GM18867 (cell line): Measurements from ENCODE around the gene PSTPIP1.
"Not testable (repeated sequence)": the region's sequence is repeated elsewhere in the genome, so short reads cannot be mapped to it uniquely, and the experiment has no call there.

Experiments used
- ATAC-seq: cut with Tn5 transposase; IDR thresholded peaks from one replicate; pipeline ENCODE4 v1.9.1; 2021; ENCODE audit warnings: mild to moderate bottlenecking, moderate library complexity; ENCODE audit not compliant: unreplicated experiment

PSTPIP1 gene

DNA sequence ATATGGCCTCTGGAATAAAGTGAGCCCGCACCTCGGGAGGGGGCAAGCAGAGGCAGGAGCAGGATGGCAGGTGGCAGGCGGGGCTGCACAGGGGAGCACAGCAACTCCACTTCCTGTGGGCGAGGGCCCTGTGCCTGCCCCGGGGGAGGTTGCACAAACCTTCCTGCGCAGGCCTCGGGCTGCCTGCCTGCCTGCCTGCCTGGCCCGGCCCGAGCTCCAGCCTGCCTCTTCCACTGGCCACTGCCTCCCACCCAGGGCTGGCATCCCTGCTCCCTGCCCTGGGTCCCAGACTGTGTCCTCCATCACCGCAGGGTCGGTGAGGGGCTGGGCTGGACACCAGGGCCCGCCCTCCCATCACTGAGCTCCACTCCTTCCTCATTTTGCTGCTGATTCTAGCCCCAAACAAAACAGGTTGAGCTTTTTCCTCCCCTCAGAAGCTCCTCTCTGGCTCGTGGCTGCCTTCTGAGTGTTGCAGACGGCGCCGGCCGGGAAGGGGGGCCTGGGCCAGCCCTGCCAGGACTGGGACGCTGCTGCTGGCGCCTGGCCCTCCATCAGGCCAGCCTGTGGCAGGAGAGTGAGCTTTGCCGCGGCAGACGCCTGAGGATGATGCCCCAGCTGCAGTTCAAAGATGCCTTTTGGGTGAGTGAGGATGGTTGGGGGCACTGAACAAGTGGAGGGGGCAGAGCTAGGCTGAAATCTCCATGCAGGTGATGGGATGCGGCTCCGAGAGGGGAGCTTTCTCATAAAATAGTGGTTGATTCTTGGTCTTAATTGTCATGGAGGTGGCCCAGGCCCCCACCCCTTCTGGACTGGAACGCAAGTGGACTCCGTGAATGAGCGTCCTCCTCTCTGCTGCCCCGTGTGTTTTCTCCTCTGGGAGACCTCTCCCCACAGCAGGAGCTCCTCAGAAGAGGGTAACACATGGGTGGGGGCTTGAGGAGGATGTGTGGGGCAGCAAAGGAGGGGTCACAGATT is at the start of gene PSTPIP1:
Gene PSTPIP1, plus strand, starts transcription at position 156 of the 975 bp plus-strand sequence. Its CDS starts 448 bp downstream, at position 604.
- ATAC-seq: no peak

DNA sequence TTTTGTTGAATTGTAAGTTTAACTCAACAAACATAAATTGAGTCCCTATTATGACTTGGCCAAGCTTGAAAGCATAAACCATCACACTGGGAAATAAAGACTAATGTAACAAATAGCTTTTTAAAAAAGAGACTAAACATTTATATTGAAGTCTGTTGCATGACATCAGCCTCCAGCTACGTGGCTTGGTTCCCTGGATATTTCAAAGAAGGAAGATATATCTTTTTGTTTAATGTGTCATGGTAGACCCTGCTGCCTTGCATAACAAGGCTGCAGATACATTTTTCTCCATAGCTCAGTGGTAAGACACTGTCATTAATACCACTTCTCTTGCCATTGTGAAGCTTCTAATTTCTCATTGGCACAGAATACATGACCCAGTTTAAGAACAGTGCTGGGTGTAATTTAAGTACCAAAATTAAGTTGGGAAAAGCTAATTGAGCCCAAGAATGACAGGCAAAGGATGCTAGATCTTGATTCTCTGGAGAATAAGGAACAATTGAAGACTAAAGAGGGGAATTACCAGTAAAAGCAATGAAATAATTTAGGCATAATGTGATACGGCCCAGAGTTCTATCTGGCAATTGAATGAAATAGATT is 49.3 kb upstream of the PSTPIP1 start:
- no peak for ATAC-seq

DNA sequence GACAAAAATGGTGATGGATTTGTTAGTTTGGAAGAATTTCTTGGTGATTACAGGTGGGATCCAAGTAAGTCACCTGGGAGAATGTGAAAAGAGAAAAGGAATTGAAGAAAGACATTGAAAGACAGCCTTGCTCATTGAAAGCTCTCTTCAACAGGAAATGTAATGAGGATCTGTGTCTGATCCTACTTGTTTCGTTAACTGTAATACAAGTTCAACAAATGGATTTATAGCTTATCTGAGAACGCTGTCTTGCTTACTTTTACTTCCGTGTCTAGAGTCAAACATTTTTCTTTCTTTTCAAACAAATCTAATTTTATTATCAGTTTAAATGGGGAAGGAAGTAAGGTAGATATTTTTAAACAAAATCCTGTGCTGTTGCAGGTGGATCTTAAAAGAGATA is 47.5 kb upstream of the PSTPIP1 start:
- ATAC-seq: no peak

- no peak for ATAC-seq
Measured at GRCh38 chr15:76951220-76951619, 43.7 kb upstream of the PSTPIP1 start.

GRCh38 chr15:76953913-76954312 is 41.0 kb upstream of the PSTPIP1 start:
- no peak for ATAC-seq

GRCh38 chr15:76954744-76955143 is 40.2 kb upstream of the PSTPIP1 start:
- no peak for ATAC-seq

GRCh38 chr15:76961268-76962011 is 33.5 kb upstream of the PSTPIP1 start:
- ATAC-seq: no peak

GRCh38 chr15:76962337-76963013 is 32.5 kb upstream of the PSTPIP1 start:
- ATAC-seq: no peak

- no peak for ATAC-seq
Measured at GRCh38 chr15:76963596-76963995, 31.3 kb upstream of the PSTPIP1 start.

DNA sequence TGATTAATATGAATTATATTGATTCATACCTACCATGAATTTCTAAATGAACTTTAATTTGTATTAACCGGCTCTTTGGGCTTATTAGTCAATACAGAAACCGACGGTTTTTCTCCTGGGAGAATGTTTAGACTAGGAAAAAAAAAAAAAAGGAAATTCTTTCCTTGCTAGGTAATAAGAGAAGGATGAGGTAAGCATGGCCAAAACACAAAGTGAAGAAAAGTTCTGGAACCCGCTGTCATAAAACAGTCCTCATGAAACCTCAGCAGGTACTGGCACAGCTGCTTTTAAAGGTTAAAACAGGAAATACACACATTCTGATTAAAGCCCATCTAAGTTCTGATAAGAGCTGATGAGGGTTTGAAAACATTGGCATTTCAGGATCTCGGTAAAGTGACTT is 30.8 kb upstream of the PSTPIP1 start:
- no peak for ATAC-seq

DNA sequence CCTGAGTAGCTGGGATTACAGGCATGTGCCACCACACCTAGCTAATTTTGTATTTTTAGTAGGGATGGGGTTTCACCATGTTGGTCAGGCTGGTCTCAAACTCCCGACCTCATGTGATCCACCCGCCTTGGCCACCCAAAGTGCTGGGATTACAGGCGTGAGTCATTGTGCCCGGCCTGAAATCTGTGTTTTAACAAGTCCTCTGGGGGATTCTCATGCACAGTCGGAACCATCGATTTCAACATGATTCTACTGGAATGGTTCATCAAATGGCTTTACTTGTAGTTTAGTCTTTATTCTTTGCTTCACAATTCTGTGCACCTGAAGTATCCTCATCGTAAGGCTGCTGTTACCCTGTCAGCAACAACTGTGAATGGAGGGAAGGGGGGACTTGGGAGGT is 28.9 kb upstream of the PSTPIP1 start:
- ATAC-seq: not testable (repeated sequence)

DNA sequence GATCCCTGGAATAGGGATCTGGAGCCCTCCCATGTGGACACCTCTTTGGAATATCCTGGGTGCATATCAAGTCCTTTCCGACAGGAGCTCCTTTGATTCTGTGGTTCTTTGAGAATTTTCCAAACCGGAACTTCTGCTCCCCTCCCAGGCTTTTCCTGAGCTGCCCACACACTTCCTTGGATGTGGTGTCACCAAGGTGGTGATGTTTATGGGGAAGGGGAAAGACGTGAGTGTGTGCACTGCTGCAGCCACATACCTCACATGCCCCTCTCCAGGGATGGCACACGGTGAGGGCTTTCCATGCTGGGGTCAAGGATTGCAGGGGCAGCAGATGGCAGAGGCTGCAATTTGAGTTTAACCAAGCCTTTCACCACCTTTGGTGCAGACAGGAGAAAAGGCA is 27.9 kb upstream of the PSTPIP1 start:
- no peak for ATAC-seq

DNA sequence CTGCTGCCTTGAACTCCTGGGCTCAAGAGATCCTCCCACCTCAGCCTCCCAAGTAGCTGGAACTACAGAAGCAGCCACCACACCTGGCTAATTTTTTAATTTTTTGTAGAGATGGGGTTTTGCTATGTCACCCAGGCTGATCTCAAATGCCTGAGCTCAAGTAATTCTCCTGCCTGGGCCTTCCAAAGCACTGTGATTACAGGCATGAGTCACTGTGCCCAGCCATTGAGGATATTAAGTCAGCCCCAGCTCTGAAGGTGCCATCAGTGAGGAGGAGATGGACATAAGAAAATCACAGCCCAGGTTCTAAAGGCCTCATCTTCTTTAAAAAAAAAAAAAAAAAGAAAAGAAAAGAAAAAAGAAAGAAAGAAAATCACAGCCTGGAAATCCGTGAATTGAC is 26.6 kb upstream of the PSTPIP1 start:
- no peak for ATAC-seq

GRCh38 chr15:76972389-76973361 is 22.3 kb upstream of the PSTPIP1 start:
- ATAC-seq: no peak

- no peak for ATAC-seq
Measured at GRCh38 chr15:76973362-76973743, 21.6 kb upstream of the PSTPIP1 start.

- ATAC-seq: no peak
Measured at GRCh38 chr15:76973906-76974305, 21.0 kb upstream of the PSTPIP1 start.

DNA sequence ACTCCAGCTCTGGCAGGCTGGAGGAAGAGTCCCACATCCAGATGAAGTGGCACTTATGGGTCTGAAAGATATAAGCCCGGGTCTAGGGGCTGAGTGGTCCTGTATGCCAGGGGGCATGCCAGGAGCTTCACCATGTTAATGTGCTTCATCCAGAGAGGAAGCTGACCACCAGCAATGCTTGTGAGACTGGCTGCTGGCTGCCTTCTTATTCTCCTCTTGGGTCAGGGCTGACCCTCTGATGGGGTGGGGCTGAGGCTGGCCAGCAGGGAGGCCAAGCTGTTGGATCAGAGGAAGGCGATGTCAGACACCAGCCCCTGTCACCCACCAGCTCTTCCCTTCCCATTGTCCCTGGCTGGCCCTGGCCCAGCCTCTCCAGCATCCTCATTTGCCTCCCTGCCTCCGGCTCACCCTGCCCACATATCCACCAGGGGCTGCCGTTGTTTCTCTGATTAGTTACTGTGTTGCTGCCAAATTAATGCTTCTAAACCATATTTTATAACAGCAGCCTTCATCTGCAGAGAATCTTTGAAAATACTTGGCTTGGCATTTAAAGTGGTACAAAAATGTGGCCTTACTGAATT is 20.4 kb upstream of the PSTPIP1 start:
- no peak for ATAC-seq

DNA sequence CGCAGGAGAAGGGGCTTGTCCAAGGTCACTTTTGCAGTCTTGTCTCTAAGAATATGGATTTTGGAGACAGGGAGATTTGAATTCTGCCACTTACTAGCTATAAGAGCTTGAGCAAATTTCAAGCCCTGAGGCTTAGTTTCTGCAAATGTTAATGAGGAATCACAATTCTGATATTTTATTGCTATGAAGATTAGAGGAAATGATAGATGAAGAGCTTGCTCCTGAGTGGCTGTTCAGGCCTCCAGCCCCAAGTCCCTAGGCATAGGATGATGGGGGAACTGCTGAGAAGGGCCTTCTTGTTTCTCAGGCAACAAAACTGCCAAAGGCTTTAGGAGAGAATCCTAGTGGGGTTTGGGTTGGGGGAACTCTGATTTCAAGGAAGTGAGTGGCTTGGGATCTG is 18.8 kb upstream of the PSTPIP1 start:
- no peak for ATAC-seq

DNA sequence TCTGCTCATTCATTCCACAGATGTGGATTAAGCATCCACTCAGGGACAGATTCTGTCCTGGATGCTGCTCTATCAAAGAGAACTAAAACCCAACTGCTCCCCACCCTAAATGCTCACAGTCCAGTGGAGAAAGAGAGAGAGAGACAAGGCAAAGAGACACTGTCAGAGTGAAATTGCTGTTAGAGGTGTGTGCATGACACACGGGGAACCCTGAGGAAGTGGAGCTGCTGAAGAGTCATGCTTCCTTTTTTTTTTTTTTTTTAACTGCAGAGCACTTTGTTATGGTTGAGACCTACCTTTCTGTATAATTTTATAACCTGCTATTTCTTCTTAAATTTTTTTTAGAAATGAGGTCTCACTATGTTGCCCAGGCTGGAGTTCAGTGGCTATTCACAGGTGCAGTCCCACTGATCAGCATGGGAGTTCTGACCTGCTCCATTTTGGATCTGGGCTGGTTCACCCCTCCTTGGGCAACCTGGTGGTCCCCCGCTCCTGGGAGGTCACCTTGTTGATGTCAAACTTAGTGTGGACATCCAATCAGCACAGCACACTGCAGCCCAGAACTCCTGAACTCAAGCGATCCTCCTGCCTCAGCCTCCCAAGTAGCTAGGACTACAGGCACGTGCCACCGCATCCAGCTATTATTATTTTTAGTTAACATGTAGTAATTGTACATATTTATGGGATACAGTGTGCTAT is 18.2 kb upstream of the PSTPIP1 start:
- no peak for ATAC-seq
